Measurements from ENCODE around the gene DXO. TPM values are rescaled to one million over a fixed set of nuclear protein-coding genes. Genes with fewer than 3 reads are reported as not detected.
"Not testable (repeated sequence)": the region's sequence is repeated elsewhere in the genome, so short reads cannot be mapped to it uniquely, and the experiment has no call there.

The DXO gene
- total and polyA plus RNA-seq, 2 donors from 2014 or later, result 21.3 to 26.0 TPM

DNA sequence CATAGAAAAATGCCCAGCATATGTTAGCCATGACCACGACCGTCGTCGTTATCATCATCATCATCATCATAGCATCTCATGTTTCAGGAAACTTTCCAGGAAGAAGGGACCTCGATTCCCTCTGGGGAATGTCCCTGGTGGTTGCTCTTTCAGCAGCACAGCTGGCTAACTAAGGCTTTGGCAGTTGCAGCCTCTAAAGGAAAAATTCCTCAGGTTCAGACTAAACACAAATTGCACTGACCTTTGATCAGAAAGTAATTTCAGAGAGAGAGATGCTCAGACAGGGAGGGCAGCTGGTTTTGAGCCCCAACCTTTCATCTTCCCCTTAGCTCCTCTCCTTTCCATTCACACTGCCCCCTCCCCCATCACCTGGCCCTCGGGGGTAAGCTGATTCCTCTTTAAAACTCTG, 31.7 kb downstream of the DXO start:
- Histone ChIP-seq H3K36me3 (ENCODE audit: control insufficient read depth in 2 of 3, insufficient read depth in 3 of 3, low read length in 3 of 3) (no peaks in the 10 kb centered on the region), H3K4me3 (ENCODE audit: low read length in 3 of 3) (no peak overlapping the region), H3K27me3 (ENCODE audit: control insufficient read depth, insufficient read depth, low read length) (no peaks in the 10 kb centered on the region), H3K4me1 (ENCODE audit: control insufficient read depth in 2 of 3, insufficient read depth in 2 of 3, low read depth in 1 of 3, low read length in 3 of 3) (peaks cover 0 to 2% (median 0%) of the 10 kb centered on the region in 3 donors), H3K9ac (ENCODE audit: low read length in 3 of 3) (no peak overlapping the region), H3K9me3 (ENCODE audit: control insufficient read depth in 2 of 3, insufficient read depth in 1 of 3, low read length in 3 of 3) (no peaks in the 10 kb centered on the region), H3K27ac (ENCODE audit: low read depth in 2 of 2, low read length in 2 of 2) (no peak overlapping the region)
- TF ChIP-seq, protein P1, sequence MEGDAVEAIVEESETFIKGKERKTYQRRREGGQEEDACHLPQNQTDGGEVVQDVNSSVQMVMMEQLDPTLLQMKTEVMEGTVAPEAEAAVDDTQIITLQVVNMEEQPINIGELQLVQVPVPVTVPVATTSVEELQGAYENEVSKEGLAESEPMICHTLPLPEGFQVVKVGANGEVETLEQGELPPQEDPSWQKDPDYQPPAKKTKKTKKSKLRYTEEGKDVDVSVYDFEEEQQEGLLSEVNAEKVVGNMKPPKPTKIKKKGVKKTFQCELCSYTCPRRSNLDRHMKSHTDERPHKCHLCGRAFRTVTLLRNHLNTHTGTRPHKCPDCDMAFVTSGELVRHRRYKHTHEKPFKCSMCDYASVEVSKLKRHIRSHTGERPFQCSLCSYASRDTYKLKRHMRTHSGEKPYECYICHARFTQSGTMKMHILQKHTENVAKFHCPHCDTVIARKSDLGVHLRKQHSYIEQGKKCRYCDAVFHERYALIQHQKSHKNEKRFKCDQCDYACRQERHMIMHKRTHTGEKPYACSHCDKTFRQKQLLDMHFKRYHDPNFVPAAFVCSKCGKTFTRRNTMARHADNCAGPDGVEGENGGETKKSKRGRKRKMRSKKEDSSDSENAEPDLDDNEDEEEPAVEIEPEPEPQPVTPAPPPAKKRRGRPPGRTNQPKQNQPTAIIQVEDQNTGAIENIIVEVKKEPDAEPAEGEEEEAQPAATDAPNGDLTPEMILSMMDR (IDR thresholded peaks at IDR 0.05; ENCODE audit: borderline replicate concordance, extremely low read depth, insufficient read depth), result no peak
- FAIRE-seq (no peak), DNase-seq (no peak)
- intact Hi-C loops (cut with DNase I), result no loop called here

DNA sequence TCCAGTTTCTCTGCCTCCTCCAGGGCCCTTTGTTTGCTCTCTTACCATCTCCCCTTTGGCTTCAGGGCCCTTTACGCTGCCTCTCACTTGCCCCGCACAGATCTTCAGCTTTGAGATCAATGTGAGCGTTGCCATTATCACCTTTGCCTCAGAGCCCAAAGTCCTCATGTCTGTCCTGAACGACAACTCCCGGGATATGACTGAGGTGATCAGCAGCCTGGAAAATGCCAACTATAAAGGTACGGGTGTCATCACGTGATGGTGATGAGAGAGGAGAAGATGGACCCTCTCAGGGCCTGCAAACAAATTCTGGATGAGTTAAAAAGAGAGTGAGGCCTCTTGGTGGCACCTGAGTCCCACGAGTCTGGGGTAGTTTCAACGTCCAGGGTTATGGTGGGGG, 36.1 kb downstream of the DXO start:
- Histone ChIP-seq H3K4me1 (ENCODE audit: control insufficient read depth in 2 of 3, insufficient read depth in 2 of 3, low read depth in 1 of 3, low read length in 3 of 3) (no peaks in the 10 kb centered on the region), H3K27ac (ENCODE audit: low read depth in 2 of 2, low read length in 2 of 2) (no peak overlapping the region), H3K4me3 (ENCODE audit: low read length in 3 of 3) (no peak overlapping the region), H3K36me3 (ENCODE audit: control insufficient read depth in 2 of 3, insufficient read depth in 3 of 3, low read length in 3 of 3) (no peaks in the 10 kb centered on the region), H3K9me3 (ENCODE audit: control insufficient read depth in 2 of 3, insufficient read depth in 1 of 3, low read length in 3 of 3) (no peaks in the 10 kb centered on the region), H3K27me3 (ENCODE audit: control insufficient read depth, insufficient read depth, low read length) (no peaks in the 10 kb centered on the region), H3K9ac (ENCODE audit: low read length in 3 of 3) (no peak overlapping the region)
- TF ChIP-seq, protein P1 (IDR thresholded peaks at IDR 0.05; ENCODE audit: borderline replicate concordance, extremely low read depth, insufficient read depth), result no peak
- intact Hi-C loops (cut with DNase I), result no loop called here
- FAIRE-seq (no peak), DNase-seq (no peak)

DNA sequence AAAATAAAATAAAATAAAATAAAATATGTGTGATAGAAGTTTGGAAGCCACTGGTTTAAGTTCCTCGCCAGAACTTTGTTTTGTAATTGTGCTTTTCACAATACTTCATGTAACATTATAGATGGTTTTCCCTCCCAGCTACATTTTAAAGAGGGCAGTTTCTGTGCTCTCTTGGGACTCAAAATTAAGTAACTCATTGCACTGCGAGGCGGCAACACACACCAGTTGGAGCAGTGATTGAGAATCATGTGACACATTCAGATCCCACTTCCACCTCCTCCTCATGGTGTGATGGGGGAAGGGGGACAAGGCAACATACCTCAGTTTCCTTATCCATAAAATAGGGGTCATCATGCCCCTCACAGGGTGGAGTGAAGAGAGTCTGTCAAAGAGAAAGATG, 36.9 kb downstream of the DXO start:
- Histone ChIP-seq H3K4me1 (ENCODE audit: control insufficient read depth in 2 of 3, insufficient read depth in 2 of 3, low read depth in 1 of 3, low read length in 3 of 3) (no peaks in the 10 kb centered on the region), H3K27ac (ENCODE audit: low read depth in 2 of 2, low read length in 2 of 2) (no peak overlapping the region), H3K9me3 (ENCODE audit: control insufficient read depth in 2 of 3, insufficient read depth in 1 of 3, low read length in 3 of 3) (no peaks in the 10 kb centered on the region), H3K27me3 (ENCODE audit: control insufficient read depth, insufficient read depth, low read length) (no peaks in the 10 kb centered on the region), H3K36me3 (ENCODE audit: control insufficient read depth in 2 of 3, insufficient read depth in 3 of 3, low read length in 3 of 3) (no peaks in the 10 kb centered on the region), H3K4me3 (ENCODE audit: low read length in 3 of 3) (no peak overlapping the region), H3K9ac (ENCODE audit: low read length in 3 of 3) (no peak overlapping the region)
- intact Hi-C loops (cut with DNase I), result no loop called here
- TF ChIP-seq, protein P1 (IDR thresholded peaks at IDR 0.05; ENCODE audit: borderline replicate concordance, extremely low read depth, insufficient read depth), result no peak
- FAIRE-seq (no peak), DNase-seq (no peak)

DNA sequence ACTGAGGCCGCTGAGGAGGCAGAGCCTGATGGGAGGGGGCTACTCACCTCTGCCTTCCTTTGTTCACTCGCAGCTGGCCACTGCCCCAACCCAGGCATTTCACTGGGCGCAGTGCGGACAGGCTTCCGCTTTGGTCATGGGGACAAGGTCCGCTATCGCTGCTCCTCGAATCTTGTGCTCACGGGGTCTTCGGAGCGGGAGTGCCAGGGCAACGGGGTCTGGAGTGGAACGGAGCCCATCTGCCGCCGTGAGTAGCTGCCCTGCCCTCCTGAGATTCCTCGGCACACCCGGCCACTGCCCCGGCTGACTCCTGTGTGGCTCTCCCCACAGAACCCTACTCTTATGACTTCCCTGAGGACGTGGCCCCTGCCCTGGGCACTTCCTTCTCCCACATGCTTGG, 38.4 kb downstream of the DXO start:
- Histone ChIP-seq H3K27ac (ENCODE audit: low read depth in 2 of 2, low read length in 2 of 2) (no peak overlapping the region), H3K9ac (ENCODE audit: low read length in 3 of 3) (no peak overlapping the region), H3K27me3 (ENCODE audit: control insufficient read depth, insufficient read depth, low read length) (no peaks in the 10 kb centered on the region), H3K36me3 (ENCODE audit: control insufficient read depth in 2 of 3, insufficient read depth in 3 of 3, low read length in 3 of 3) (no peaks in the 10 kb centered on the region), H3K4me3 (ENCODE audit: low read length in 3 of 3) (no peak overlapping the region), H3K9me3 (ENCODE audit: control insufficient read depth in 2 of 3, insufficient read depth in 1 of 3, low read length in 3 of 3) (no peaks in the 10 kb centered on the region), H3K4me1 (ENCODE audit: control insufficient read depth in 2 of 3, insufficient read depth in 2 of 3, low read depth in 1 of 3, low read length in 3 of 3) (no peaks in the 10 kb centered on the region)
- TF ChIP-seq, protein P1 (IDR thresholded peaks at IDR 0.05; ENCODE audit: borderline replicate concordance, extremely low read depth, insufficient read depth), result no peak
- DNase-seq, result no peak
- FAIRE-seq, result no peak
- intact Hi-C loops (cut with DNase I), result no loop called here

DNA sequence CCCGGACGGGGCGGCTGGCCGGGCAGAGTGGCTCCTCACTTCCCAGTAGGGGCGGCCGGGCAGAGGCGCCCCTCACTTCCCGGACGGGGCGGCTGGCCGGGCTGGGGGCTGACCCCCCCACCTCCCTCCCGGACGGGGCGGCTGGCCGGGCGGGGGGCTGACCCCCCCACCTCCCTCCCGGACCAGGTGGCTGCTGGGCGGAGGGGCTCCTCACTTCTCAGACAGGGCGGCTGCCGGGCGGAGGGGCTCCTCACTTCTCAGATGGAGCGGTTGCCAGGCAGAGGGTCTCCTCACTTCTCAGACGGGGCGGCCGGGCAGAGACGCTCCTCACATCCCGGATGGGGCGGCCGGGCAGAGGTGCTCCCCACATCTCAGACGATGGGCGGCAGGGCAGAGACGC, 39.8 kb downstream of the DXO start:
- H3K36me3 ChIP-seq (ENCODE audit: control insufficient read depth in 2 of 3, insufficient read depth in 3 of 3, low read length in 3 of 3); intact Hi-C loops (cut with DNase I); H3K27ac ChIP-seq (ENCODE audit: low read depth in 2 of 2, low read length in 2 of 2); H3K4me3 ChIP-seq (ENCODE audit: low read length in 3 of 3); DNase-seq; H3K9me3 ChIP-seq (ENCODE audit: control insufficient read depth in 2 of 3, insufficient read depth in 1 of 3, low read length in 3 of 3); H3K4me1 ChIP-seq (ENCODE audit: control insufficient read depth in 2 of 3, insufficient read depth in 2 of 3, low read depth in 1 of 3, low read length in 3 of 3); H3K9ac ChIP-seq (ENCODE audit: low read length in 3 of 3); FAIRE-seq; H3K27me3 ChIP-seq (ENCODE audit: control insufficient read depth, insufficient read depth, low read length): not testable (repeated sequence)
